HL-60/S4 treated with phorbol 12-myristate 13-acetate at 8.2 ng/mL for 4 days and 3 days (cell line): ENCODE measurements around the gene AGBL1.
"Not testable (repeated sequence)": the region's sequence is repeated elsewhere in the genome, so short reads cannot be mapped to it uniquely, and the experiment has no call there.

Experiments
- in situ Hi-C: fragments of 300-500 bp; cut with MboI; formaldehyde crosslinking; loops from 2 replicates; pipeline ENCODE4 v1.15.0; 2022; ENCODE audit warnings: low sequenced_read_pairs

AGBL1 gene

DNA sequence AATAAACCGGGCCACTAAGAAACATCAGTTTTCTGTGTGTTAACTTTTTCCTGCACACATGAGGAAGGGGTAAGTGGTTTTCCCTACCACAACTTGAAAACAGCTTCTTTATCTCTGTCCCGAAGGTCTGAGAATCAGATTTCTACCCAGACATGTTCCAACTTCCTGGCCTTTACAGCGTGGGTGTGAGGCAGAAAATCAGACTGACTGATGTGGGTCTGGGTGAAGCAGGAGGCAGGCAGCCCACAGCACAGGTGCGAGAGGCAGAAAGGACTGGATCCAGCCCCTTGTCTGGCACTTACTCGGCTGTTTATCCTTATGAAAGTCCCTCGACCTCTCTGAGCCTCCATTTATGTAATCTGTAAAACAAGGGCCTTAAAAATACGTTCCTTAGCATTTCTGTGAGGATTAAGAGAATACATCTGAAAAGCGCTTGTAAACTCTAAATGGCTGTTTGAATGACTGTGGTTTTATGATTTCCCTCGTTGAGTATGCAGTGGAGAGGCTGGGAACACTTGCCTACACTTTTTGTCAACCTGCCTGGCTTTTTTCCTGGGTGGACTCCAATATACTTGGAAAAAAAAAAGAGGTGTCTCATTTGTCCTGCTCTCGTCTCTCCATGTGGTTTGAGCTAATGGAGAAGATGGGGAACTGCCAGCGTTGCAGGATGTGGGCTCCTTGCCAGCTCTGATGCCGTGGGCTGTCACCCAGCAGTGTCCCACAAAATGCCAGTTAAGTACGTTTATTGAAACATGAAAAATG is 3.1 kb downstream of the AGBL1 start:
- in situ Hi-C loops = no loop called here

DNA sequence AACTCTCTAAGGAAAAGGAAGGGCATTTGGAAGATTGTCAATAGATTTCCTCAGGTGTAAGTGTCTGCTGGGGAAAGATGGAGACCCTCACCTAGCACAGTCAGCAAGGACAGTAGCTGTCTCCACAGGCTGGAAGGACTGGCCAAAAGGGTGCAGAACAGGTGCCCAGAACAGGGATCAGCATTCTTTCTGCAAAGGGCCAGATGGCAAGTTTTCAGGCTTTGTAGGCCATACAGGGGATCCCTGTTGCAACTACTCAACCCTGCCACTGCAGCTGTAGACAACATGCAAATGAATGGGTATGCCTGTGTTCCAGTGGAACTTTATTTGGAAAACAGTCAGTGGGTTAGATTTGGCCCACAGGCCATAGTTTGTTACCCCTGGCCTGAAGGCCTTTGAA is 8.1 kb downstream of the AGBL1 start:
- in situ Hi-C loops = no loop called here

DNA sequence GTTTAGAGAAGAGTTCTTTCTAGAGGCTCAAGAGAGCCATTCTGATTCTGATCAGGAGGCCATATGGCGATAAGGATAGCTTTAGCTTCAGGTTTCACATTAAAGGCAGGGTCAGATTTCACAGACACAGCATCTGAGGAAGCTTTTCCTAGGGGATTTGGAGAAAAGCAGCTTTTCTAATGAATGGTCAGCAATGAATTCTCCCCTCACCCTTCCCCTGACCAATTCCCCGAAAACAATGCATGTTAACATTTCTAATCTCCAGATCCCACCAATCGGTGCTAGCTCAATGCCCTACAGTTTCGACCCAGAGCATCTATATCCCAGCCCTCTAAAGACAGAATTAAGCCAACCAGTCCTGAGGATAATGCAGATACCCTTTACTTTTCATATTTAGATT is 9.8 kb downstream of the AGBL1 start:
- in situ Hi-C loops = no loop called here

DNA sequence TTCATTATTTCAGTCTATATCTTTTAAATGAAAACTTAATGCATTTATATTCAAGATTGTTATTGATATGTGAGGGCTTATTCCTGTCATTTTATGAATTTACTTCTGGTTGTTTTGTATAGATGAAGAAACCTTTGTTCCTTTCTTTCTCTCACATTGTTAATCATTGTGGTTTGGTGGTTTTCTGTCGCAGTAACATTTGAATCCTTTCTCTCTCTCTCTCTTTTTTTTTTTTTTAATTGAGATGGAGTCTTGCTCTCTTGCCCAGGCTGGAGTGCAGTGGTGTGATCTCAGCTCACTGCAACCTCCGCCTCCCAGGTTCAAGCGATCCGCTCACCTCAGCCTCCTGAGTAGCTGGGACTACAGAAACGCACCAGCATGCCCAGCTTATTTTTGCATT is 22.1 kb downstream of the AGBL1 start:
- in situ Hi-C loops = no loop called here

DNA sequence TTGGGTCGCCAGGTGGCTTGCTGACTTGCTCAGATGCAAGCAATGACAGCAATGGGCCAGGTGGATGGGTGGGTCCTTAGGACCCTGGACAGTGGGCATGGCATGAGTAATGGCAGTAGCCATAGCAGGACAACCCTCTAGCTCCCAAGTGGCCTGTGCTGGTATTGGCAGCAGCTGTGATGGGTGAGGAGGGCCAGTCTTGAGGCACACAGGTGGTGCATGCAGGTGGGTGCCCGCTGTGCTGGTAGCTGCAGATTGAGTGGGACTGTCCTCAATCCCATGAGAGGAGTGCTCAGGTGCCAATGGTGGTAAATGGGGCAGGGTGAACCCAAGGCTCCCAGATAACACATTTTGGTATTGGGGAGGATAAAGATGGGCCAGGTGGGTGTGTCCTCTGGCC is 24.2 kb downstream of the AGBL1 start:
- in situ Hi-C loops = no loop called here

DNA sequence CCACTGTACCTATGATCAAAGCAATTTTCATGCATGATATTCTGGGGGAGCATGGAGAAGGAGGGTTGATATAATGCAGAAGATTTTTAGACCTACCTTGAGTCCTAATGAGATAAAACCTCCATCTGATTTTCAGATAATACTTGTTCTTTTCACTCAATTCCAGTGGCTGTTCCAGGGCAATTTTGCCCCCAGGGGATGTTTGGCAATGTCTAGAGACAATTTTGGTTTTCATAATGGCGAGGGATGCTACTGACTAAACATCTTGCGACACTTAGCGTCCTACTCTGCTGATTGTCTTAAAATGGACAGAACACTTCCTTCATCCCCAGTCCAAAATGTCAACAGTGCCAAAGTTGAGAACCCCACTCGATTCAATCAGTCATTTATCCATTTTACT is 26.6 kb downstream of the AGBL1 start:
- in situ Hi-C loops = no loop called here

DNA sequence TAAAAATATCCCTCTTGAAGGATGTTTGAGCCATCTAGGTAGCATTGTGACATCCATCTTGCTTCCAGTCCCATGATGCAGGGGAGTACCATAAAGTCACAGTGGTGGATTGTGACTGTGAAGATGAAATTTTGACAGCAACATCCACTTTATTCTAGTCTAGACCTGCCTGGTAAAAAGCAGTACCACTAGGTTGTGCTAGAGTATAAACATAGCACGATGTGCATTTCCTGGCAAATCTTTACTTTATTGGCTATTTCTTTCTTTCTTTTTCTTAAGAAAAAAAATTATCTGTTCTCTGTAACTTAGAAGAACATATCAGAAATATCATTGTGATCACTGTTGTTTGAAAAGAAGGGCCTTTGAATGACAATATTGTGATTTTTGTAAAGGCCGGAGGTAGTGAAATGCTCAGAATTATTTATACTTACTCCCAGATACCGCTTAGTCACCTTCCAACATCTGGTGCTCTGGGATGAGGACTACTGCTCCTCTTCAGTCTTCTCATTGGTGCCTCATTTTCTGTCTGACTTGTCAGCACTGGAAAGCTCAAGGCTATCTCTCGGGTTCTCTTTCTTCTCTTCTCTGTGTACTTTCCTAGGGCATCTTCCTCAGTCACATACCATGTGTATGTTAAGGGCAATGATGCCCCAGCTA is 35.6 kb downstream of the AGBL1 start:
- in situ Hi-C loops = no loop called here

DNA sequence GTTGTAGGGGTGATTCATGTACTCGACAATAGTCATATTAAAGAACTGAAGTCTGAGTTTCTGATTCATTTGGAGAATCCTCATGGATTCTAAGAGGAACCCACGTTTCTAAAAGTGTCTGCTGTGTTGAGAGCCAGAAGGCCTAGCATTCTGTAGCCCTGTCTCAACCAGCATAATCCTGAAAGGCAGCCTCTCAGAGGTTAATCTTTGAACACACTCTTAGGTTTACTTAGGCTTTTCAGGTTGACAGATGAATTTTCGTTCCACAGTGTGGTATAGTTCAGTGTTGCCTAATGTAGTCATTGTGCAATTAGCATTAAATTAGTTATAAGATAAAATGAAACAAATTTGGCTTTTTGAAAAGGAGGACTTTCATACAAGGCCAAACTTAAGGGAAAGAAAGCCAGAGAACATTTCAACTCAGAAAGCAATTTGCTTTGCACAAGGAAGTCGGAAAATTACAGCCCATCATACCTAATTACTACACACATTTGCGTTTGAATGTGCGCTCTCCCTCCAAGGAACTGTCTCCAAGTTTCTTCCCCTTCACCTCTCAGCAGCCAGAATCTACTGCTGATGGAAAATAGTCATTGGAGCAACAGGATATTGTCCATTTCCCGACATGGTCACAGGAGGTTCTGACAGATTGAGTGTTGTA is 42.0 kb downstream of the AGBL1 start:
- in situ Hi-C loops = no loop called here

DNA sequence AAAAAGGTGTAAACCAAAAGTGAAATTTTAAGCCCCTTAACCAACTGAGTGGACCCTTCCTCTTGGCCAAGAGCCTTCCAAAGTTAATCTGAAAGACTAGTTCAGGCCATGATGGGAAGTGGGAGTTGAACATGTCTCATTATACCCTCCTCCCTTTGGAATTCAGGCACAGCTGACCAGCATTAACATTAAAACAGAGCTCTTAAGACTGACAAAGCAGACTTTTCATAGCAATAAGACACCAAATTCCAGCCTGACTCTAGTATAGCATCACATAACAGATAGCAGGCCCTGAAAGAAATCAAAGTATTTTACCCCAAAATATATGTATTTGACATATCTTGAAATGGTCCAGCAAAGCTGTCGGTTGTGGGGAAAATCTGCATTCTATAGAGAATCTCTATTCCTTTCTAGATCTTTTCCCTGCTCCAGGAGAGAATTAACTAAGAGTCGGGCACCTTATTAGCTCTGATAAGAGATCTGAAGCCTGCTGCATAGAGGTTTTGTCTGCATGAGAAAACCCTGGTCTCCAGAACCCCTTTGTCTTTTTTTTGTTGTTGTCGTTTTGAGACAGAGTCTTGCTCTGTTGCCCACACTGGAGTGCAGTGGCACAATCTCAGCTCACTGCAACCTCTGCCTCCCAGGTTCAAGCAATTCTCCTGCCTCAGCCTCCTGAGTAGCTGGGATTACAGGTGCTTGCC is 43.2 kb downstream of the AGBL1 start:
- in situ Hi-C loops = not testable (repeated sequence)

DNA sequence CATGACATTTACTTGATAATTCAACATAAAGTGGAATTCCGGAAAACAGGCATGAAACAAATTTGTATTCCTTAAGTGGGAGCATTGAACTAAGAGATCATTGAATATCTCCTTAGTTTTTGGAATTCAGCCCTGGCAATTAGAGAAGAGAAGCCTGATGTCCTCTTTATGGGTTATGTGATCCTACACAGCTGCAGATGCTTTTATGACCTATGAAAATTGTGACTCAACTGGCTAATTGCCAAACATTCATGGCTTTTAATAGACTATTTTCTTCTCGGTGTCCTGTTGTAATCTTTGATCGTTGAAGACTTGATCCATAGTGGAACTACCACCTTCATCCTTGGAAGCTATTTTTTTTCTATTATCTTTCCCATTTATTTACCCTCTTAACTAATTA is 46.1 kb downstream of the AGBL1 start:
- in situ Hi-C loops = no loop called here

DNA sequence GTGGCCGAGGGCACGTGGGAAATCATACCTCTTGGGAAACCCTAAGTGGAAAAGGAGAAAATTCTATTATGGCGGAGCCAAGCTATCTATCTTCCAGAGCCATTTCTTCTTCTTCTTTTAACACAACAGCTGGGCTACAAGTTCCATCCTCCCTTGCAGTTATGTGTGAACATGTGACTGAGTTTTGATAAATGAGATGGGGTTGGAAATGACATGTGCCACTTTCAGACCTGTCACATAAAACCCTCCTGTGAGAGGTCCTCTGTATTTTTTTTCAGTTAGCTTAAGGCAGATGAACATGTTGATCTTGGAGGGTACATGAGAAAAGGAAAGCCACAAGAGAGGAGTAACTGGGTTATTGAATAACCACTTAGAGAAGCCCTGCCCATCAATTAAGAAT is 47.9 kb downstream of the AGBL1 start:
- in situ Hi-C loops = no loop called here

DNA sequence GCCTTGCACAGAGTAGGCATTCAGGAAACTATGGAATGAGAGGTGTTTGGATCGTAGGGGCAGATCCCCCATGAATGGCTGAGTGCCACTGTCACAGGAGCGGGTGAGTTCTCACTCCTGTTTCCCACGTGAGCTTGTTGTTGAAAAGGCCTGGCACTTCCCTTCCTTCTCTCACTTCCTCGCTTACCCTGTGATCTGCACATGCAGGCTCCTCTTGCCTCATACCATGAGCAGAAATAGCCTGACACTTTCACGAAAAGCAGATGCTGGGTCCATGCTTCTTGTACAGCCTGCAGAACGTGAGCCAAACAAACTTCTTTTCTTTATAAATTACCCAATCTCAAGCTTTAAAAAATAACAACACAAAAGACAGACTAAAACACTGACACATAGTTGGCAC is 55.4 kb downstream of the AGBL1 start:
- in situ Hi-C loops = no loop called here

DNA sequence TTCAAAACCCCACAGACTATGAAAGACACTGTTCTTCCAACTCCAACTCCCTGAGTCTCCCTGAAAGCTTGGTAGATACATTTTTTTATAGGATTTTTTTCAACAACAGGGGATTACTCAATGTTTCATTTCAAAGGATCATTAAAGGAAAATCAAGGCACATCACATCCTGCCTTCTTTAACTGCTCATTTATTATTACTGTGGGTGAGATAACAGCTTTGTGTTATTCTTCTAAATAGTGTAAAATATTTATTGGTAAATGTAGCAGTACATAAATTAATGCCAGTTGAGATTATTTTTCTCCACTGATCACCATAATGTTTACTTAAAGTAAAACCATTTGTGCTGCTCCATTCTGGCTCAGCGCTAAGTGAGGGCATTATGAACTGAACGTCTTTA is 57.2 kb downstream of the AGBL1 start:
- in situ Hi-C loops = no loop called here

DNA sequence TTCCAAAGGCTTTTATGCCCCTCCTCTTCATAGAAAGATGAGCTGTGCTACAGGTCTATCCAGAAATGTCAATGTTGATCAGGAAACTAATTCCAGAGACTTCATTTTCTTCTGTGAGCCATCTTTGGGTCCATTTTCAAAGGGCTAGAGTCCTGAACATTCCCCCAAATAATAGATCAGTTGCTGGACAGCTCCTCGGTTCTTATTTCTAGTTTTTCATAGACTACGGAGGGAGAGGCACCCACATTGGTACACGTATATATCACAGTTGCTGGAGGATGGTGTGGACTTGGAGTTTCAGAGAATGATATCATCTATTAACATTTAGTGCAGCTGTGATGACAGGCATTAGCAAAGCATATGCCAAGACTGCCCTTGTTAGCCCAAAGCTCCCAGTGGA is 59.1 kb downstream of the AGBL1 start:
- in situ Hi-C loops = no loop called here

DNA sequence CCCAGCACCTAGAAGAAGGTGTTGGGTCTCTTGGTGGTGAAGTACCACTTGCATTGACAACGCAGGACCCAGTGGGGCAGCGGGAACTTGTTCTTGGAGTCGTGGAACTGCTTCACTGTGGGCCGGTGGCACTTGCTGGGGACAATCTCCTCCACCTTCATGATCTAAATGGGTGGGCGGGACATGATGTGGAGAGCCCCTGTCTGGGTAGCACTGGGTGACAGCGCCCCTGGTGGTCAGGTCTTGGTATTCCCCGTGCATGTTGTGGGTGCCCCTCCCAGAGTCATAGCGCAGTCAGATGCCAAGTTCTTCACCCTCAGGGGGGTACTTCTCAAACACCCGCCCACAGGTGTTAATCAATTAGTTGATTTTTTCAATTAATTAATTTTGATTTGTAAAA is 60.2 kb downstream of the AGBL1 start:
- in situ Hi-C loops = no loop called here

DNA sequence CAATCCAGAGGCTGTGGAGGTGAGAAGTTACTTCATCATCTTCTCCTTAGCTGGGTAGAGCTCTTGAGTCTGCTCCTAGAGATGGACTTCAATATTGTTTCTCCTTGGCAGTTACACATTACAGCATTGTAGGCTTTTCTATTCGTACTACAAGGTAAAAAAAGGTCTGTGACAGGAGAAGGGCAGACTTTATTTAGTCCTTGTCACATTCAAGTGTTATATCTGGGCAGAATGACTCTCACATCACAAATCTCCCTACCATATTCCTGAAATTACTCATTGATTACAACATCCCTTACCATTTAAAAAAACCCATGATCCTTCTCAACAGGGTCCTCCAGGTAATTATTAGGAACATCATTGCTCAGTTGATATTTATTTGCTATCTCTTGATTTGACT is 75.0 kb downstream of the AGBL1 start:
- in situ Hi-C loops = no loop called here

DNA sequence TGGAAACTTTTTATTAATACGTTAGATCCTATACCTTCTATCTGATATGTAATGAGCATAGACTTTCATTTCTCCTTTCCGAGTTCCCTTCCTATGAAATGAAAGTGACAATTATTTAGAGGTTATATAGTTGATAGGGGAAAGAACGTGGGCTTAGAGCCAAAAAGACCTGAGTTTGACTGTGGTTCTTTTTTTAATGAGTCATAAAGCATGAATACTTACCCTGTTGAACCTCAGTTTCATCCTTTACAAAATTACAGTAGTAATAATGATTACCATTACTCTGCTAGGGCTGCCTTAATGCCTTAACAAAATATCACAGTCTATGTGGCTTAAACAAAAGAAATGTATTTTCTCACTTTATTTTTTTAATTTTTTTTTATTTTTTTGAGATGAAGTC is 75.9 kb downstream of the AGBL1 start:
- in situ Hi-C loops = no loop called here

DNA sequence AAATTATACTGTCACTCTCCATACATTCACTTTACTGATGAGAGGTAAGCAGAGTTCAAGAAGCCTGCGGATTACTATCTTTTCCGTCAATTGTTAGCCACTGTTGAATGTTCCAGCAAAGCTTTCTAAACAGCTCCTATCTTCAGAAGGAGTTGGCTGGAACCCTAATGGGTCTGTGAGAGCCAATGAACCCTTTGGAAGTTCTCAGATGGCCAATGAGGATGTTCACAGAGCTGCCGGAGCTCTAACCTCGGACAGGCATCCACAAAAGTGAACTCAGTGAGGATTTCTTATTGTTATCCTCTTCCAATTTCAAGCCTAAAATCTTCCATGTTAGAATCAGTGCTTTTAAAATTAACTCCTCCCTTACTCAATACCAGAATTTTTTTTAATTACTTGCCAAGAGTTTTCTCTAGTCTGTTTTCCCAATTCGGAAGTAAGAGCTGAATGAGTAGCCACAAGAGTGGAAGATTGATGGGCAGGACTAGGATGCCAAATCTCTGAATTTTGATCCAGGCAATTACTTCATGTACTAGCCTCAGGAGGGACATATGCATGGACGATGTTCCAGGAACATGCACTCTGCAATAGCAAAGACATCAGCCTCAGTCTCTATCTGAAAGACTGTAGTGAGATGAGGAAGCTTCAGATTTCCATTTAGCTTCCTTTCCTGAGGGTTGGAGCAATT is 78.1 kb downstream of the AGBL1 start:
- in situ Hi-C loops = no loop called here

DNA sequence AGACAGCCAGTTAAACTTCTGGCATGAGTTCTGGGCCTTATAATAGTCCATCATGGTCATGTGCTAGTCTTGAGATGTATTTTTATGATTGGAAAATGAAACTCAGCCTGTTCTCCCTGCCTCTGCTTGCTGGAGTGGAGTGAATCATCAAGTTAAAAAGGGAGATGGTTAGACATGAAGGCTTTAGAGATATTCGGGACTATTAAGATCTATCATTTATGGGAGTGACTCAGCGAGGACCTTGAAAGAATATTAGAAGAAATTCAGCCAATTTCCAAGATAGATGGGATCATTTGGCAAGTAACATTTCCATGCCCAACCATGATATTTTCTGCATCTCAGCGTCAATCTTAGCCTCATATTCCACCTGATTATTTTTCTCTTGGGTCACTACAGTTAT is 79.8 kb downstream of the AGBL1 start:
- in situ Hi-C loops = no loop called here

DNA sequence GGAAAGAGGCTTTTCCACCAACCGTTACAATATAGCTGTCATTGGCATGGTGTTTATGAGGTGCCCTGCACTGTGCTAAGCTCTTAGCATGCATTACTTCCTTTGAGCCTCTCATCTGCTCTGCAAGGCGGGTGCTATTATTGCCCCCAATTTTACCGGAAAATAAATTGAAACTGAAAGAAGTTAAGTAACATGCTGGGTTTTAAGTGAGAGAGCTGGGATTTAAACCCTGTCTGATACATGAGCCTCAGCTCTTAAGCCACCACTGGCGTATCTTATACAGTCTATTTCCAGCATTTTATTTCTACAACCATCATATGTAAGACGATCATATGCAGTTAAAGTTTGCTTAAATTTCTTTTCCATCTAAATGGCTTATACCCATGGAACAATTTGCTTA is 81.6 kb downstream of the AGBL1 start:
- in situ Hi-C loops = no loop called here

DNA sequence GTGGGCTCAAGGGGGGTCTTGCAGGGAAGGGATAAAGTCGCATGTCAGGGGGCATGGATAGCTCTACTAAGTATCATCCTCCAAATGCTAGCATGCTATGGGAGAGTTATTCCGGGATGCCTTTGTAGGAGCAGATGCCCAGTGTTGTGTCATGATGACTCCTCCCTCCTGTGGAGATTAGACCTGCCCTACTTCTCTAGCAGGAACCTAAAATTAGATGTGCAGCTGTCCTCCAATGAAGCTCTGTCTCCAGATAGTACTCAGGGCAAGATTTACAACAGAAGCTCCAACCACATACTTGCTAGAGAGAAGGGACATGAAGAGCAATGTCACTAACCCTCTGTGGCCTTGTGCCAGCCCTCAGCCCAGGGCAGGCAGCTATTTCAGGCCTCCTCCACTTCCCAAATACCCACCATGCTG is 82.5 kb downstream of the AGBL1 start:
- in situ Hi-C loops = no loop called here
